GM12878 (cell line): ENCODE measurements around the gene TXNIP. TPM values are rescaled to one million over a fixed set of nuclear protein-coding genes. Genes with fewer than 3 reads are reported as not detected.

Source experiments
- CEBPB ChIP-seq, 2 experiments: fragments of 150-350 bp in 1 of 2; IDR thresholded peaks; 2 replicates each; pipeline ENCODE4 v1.6.1; 2012 to 2014; ENCODE audit warnings: low read depth in 2 of 2, low read length in 2 of 2, borderline replicate concordance in 1 of 2, inconsistent platforms in 1 of 2
- ESRRA ChIP-seq: IDR thresholded peaks from 2 replicates; pipeline ENCODE4 v1.6.1; 2012; ENCODE audit warnings: mild to moderate bottlenecking, low read length, improper control_type of control experiment
- FOXK2 ChIP-seq: fragments of 450-650 bp; IDR thresholded peaks from 2 replicates; pipeline ENCODE4 v1.6.1; 2017; ENCODE audit warnings: mild to moderate bottlenecking, moderate library complexity
- JUNB ChIP-seq: IDR thresholded peaks from 2 replicates; pipeline ENCODE4 v1.6.1; 2016; ENCODE audit warnings: antibody characterized with exemption, mild to moderate bottlenecking
- KAT2A ChIP-seq: conservative IDR thresholded peaks from 2 replicates; pipeline ENCODE4 v1.6.1; 2011; ENCODE audit warnings: low read depth, low read length; ENCODE audit not compliant: control insufficient read depth
- MTA2 ChIP-seq: fragments of 450-650 bp; IDR thresholded peaks from 2 replicates; pipeline ENCODE4 v1.6.1; 2016; ENCODE audit warnings: low read depth, mild to moderate bottlenecking, moderate library complexity
- MXI1 ChIP-seq: fragments of 150-350 bp; IDR thresholded peaks from 2 replicates; pipeline ENCODE4 v1.6.1; 2011; ENCODE audit warnings: low read depth, mild to moderate bottlenecking, inconsistent platforms, low read length, improper control_type of control experiment
- NFIC ChIP-seq: IDR thresholded peaks from 2 replicates; pipeline ENCODE4 v1.6.1; 2012; ENCODE audit warnings: low read depth, mild to moderate bottlenecking, inconsistent platforms, low read length, moderate library complexity
- RBBP5 ChIP-seq: fragments of 200-600 bp; sonication (generic); conservative IDR thresholded peaks from 2 replicates; pipeline ENCODE4 v1.6.1; 2016
- SMARCA5 ChIP-seq: fragments of 450-650 bp; IDR thresholded peaks from 2 replicates; pipeline ENCODE4 v1.6.1; 2017; ENCODE audit warnings: mild to moderate bottlenecking
- SREBF1 ChIP-seq: IDR thresholded peaks from 2 replicates; pipeline ENCODE4 v1.6.1; 2012; ENCODE audit warnings: mild to moderate bottlenecking, low read length
- SUPT20H ChIP-seq: IDR thresholded peaks from 2 replicates; pipeline ENCODE4 v1.6.1; 2011; ENCODE audit warnings: low read depth, mild to moderate bottlenecking, low read length, moderate library complexity, borderline replicate concordance; ENCODE audit not compliant: control insufficient read depth
- ZNF384 ChIP-seq: IDR thresholded peaks from 2 replicates; pipeline ENCODE4 v1.6.1; 2012; ENCODE audit warnings: low read depth, mild to moderate bottlenecking, low read length, improper control_type of control experiment, borderline replicate concordance
- polyA plus RNA-seq, 11 experiments: library from polyadenylated mRNA; depleted of rRNA in 4 of 11; unstranded in 6 of 11; stranded (reverse) in 5 of 11; fragments of >200 nt; fragmentation: Nextera tagmentation in 4 of 11; fragmentation: Illumina TruSeq in 1 of 11; extraction: Ambion mirVana in 4 of 11; extraction: Trizol in 1 of 11; gene quantifications; 1 replicate in 1 of 11; 2 replicates in 10 of 11; pipeline versions ENCODE4 v1.2.1 to v1.2.3, GENCODE V29; 2011 to 2016; ENCODE audit warnings: inconsistent platforms in 2 of 11, missing spikeins in 2 of 11, low read depth in 1 of 11
- total RNA-seq, 4 experiments: library from RNA; depleted of rRNA in 3 of 4; stranded (reverse); fragments of >200 nt in 3 of 4; fragmentation: Illumina TruSeq in 1 of 4; extraction: Trizol in 1 of 4; gene quantifications; 2 replicates each; pipeline versions ENCODE4 v1.2.1 to v1.2.3, GENCODE V29; 2013 to 2021
- TF ChIP-seq, protein P1 (sequence below): fragments of 450-650 bp; IDR thresholded peaks from 2 replicates; pipeline ENCODE4 v1.6.1; 2017; ENCODE audit warnings: mild to moderate bottlenecking, moderate library complexity
- TF ChIP-seq, protein P2 (sequence below): fragments of 150-350 bp; IDR thresholded peaks from 2 replicates; pipeline ENCODE4 v1.6.1; 2016; ENCODE audit warnings: low read depth, low read length
- TF ChIP-seq, protein P3 (sequence below): fragments of 450-650 bp; IDR thresholded peaks from 2 replicates; pipeline ENCODE4 v1.6.1; 2018; ENCODE audit warnings: borderline replicate concordance, mild to moderate bottlenecking; ENCODE audit not compliant: partially characterized antibody
- TF ChIP-seq, protein P4 (sequence below): fragments of 450-650 bp; IDR thresholded peaks from 2 replicates; pipeline ENCODE4 v1.6.1; 2018; ENCODE audit warnings: mild to moderate bottlenecking, low read depth, moderate library complexity; ENCODE audit not compliant: partially characterized antibody

Gene TXNIP
- total and polyA plus RNA-seq, 10 of the 15 experiments (the other 5 are each of a cell fraction or from before 2014, with no cell fraction given) = 48.7 to 133 (median 107) TPM

DNA sequence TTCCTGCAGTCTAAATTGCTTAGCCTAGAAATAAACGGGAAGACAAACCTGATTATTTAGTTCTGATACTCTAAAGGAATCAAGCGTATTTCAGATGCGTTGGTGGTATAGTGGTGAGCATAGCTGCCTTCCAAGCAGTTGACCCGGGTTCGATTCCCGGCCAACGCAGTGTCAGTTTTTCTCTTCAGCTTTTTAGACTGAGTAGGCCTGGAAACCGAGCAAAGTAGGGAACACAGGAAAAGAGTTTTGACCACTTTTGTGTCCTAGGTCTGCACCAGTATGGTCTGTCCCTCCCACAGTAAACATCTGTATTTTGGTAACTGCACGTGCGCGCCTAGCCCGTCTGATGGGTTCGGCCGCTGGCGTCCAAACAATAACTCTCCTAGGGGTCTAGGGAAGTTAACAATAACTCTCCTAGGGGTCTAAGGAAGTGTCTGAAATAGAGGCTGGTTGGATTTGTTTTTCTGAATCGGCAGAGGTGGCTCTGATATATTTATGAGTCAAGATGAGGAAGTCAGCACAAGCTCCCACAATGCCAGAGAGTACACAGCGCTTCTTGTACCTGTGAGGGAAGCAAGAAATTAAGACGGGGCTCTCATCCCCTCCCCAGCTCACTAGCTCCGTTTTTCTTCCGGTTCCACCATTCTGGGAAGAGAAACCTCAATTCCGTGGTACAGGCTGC, 40.7 kb upstream of the TXNIP start (continued):
- TF ChIP-seq, protein P1, sequence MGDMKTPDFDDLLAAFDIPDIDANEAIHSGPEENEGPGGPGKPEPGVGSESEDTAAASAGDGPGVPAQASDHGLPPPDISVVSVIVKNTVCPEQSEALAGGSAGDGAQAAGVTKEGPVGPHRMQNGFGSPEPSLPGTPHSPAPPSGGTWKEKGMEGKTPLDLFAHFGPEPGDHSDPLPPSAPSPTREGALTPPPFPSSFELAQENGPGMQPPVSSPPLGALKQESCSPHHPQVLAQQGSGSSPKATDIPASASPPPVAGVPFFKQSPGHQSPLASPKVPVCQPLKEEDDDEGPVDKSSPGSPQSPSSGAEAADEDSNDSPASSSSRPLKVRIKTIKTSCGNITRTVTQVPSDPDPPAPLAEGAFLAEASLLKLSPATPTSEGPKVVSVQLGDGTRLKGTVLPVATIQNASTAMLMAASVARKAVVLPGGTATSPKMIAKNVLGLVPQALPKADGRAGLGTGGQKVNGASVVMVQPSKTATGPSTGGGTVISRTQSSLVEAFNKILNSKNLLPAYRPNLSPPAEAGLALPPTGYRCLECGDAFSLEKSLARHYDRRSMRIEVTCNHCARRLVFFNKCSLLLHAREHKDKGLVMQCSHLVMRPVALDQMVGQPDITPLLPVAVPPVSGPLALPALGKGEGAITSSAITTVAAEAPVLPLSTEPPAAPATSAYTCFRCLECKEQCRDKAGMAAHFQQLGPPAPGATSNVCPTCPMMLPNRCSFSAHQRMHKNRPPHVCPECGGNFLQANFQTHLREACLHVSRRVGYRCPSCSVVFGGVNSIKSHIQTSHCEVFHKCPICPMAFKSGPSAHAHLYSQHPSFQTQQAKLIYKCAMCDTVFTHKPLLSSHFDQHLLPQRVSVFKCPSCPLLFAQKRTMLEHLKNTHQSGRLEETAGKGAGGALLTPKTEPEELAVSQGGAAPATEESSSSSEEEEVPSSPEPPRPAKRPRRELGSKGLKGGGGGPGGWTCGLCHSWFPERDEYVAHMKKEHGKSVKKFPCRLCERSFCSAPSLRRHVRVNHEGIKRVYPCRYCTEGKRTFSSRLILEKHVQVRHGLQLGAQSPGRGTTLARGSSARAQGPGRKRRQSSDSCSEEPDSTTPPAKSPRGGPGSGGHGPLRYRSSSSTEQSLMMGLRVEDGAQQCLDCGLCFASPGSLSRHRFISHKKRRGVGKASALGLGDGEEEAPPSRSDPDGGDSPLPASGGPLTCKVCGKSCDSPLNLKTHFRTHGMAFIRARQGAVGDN = no peak; the same call in 1 of the 2 replicates
- TF ChIP-seq FOXK2 = peak; percentile 52
- TF ChIP-seq, protein P2, sequence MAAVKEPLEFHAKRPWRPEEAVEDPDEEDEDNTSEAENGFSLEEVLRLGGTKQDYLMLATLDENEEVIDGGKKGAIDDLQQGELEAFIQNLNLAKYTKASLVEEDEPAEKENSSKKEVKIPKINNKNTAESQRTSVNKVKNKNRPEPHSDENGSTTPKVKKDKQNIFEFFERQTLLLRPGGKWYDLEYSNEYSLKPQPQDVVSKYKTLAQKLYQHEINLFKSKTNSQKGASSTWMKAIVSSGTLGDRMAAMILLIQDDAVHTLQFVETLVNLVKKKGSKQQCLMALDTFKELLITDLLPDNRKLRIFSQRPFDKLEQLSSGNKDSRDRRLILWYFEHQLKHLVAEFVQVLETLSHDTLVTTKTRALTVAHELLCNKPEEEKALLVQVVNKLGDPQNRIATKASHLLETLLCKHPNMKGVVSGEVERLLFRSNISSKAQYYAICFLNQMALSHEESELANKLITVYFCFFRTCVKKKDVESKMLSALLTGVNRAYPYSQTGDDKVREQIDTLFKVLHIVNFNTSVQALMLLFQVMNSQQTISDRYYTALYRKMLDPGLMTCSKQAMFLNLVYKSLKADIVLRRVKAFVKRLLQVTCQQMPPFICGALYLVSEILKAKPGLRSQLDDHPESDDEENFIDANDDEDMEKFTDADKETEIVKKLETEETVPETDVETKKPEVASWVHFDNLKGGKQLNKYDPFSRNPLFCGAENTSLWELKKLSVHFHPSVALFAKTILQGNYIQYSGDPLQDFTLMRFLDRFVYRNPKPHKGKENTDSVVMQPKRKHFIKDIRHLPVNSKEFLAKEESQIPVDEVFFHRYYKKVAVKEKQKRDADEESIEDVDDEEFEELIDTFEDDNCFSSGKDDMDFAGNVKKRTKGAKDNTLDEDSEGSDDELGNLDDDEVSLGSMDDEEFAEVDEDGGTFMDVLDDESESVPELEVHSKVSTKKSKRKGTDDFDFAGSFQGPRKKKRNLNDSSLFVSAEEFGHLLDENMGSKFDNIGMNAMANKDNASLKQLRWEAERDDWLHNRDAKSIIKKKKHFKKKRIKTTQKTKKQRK = no peak
- no peak; the same call in none of the 2 replicates for TF ChIP-seq MXI1
- TF ChIP-seq, protein P3, sequence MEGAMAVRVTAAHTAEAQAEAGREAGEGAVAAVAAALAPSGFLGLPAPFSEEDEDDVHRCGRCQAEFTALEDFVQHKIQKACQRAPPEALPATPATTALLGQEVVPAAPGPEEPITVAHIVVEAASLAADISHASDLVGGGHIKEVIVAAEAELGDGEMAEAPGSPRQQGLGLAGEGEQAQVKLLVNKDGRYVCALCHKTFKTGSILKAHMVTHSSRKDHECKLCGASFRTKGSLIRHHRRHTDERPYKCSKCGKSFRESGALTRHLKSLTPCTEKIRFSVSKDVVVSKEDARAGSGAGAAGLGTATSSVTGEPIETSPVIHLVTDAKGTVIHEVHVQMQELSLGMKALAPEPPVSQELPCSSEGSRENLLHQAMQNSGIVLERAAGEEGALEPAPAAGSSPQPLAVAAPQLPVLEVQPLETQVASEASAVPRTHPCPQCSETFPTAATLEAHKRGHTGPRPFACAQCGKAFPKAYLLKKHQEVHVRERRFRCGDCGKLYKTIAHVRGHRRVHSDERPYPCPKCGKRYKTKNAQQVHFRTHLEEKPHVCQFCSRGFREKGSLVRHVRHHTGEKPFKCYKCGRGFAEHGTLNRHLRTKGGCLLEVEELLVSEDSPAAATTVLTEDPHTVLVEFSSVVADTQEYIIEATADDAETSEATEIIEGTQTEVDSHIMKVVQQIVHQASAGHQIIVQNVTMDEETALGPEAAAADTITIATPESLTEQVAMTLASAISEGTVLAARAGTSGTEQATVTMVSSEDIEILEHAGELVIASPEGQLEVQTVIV = no peak
- no peak for TF ChIP-seq CEBPB (IDR thresholded peaks at IDR 0.05; ENCODE audit: borderline replicate concordance in 1 of 2, low read depth in 2 of 2, low read length in 2 of 2)
- TF ChIP-seq ZNF384 = no peak
- TF ChIP-seq SREBF1 = peak; percentile 44; the same call in 1 of the 2 replicates
- TF ChIP-seq KAT2A = no peak
- no peak for TF ChIP-seq SUPT20H
- no peak; the same call in 1 of the 2 replicates for TF ChIP-seq NFIC
- TF ChIP-seq, protein P4, sequence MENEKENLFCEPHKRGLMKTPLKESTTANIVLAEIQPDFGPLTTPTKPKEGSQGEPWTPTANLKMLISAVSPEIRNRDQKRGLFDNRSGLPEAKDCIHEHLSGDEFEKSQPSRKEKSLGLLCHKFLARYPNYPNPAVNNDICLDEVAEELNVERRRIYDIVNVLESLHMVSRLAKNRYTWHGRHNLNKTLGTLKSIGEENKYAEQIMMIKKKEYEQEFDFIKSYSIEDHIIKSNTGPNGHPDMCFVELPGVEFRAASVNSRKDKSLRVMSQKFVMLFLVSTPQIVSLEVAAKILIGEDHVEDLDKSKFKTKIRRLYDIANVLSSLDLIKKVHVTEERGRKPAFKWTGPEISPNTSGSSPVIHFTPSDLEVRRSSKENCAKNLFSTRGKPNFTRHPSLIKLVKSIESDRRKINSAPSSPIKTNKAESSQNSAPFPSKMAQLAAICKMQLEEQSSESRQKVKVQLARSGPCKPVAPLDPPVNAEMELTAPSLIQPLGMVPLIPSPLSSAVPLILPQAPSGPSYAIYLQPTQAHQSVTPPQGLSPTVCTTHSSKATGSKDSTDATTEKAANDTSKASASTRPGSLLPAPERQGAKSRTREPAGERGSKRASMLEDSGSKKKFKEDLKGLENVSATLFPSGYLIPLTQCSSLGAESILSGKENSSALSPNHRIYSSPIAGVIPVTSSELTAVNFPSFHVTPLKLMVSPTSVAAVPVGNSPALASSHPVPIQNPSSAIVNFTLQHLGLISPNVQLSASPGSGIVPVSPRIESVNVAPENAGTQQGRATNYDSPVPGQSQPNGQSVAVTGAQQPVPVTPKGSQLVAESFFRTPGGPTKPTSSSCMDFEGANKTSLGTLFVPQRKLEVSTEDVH = no peak
- TF ChIP-seq MTA2 = peak; percentile 32; the same call in 1 of the 2 replicates
- peak; percentile 88 for TF ChIP-seq SMARCA5
- TF ChIP-seq JUNB = no peak
- no peak for TF ChIP-seq ESRRA
- no peak for TF ChIP-seq RBBP5
